Peyer's patch (tissue), 4 donors: Measurements from ENCODE around the gene VAV3.

Experiments
- POLR2A ChIP-seq, 2 donors: fragments of 450-650 bp; IDR thresholded peaks; one replicate each; pipeline ENCODE4 v1.5.1; 2017; ENCODE audit warnings: antibody characterized with exemption in 2 of 2, mild to moderate bottlenecking in 2 of 2, moderate library complexity in 2 of 2
- TF ChIP-seq, protein P1 (sequence below), 6 experiments: fragments of 450-650 bp in 4 of 6; fragments of 200-600 bp in 2 of 6; sonication (generic) in 1 of 6; IDR thresholded peaks; one replicate each; pipeline ENCODE4 v1.5.1; 2017 to 2019; ENCODE audit warnings: antibody characterized with exemption in 6 of 6, mild to moderate bottlenecking in 3 of 6, moderate library complexity in 1 of 6

DNA sequence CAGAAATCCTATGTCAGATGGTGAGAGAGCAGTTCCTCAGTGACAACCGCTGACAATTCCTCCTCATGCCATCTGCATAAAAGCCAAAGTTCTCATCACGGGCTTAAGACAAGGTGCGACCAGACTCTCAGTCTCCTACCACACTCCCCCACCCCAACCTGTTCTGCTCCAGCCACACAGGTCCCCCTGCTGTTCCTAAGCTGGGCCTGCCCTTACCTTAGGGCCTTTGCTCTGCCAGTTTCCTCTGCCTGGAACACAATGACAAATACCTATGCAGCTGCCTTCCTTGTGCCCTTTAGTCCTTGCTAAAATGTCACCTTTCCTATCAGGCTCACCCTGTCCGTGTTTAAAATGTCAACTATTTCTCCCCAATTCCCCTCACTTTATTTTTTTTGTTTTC is 441.9 kb downstream of the VAV3 start:
- TF ChIP-seq, protein P1, sequence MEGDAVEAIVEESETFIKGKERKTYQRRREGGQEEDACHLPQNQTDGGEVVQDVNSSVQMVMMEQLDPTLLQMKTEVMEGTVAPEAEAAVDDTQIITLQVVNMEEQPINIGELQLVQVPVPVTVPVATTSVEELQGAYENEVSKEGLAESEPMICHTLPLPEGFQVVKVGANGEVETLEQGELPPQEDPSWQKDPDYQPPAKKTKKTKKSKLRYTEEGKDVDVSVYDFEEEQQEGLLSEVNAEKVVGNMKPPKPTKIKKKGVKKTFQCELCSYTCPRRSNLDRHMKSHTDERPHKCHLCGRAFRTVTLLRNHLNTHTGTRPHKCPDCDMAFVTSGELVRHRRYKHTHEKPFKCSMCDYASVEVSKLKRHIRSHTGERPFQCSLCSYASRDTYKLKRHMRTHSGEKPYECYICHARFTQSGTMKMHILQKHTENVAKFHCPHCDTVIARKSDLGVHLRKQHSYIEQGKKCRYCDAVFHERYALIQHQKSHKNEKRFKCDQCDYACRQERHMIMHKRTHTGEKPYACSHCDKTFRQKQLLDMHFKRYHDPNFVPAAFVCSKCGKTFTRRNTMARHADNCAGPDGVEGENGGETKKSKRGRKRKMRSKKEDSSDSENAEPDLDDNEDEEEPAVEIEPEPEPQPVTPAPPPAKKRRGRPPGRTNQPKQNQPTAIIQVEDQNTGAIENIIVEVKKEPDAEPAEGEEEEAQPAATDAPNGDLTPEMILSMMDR (IDR thresholded peaks at IDR 0.05): no peak
- TF ChIP-seq POLR2A (IDR thresholded peaks at IDR 0.05): no peak
